HG02763 (cell line): Measurements from ENCODE around the gene MYH2.
"Not testable (repeated sequence)": the region's sequence is repeated elsewhere in the genome, so short reads cannot be mapped to it uniquely, and the experiment has no call there.

Source experiments
- ATAC-seq: cut with Tn5 transposase; IDR thresholded peaks from one replicate; pipeline ENCODE4 v1.9.1; 2021; ENCODE audit warnings: mild to moderate bottlenecking, moderate library complexity; ENCODE audit not compliant: unreplicated experiment

MYH2 gene

GRCh38 chr17:10549096-10549842 is at the start of gene MYH2:
TSS of gene MYH2 (minus strand) at chr17:10549658. CDS start at chr17:10547920, 1,738 bp downstream.
- ATAC-seq, result no peak

GRCh38 chr17:10598621-10599020 is 49.2 kb upstream of the MYH2 start:
- no peak for ATAC-seq

GRCh38 chr17:10589553-10590145 is 40.2 kb upstream of the MYH2 start:
- no peak for ATAC-seq

- ATAC-seq, result no peak
Observed at GRCh38 chr17:10585529-10585928, 36.1 kb upstream of the MYH2 start.

- ATAC-seq, result no peak
Observed at GRCh38 chr17:10583834-10584233, 34.4 kb upstream of the MYH2 start.

- ATAC-seq, result no peak
Observed at GRCh38 chr17:10579270-10579669, 29.8 kb upstream of the MYH2 start.

GRCh38 chr17:10574324-10574723 is 24.9 kb upstream of the MYH2 start:
- ATAC-seq, result no peak

- no peak for ATAC-seq
Observed at GRCh38 chr17:10563991-10564660, 14.7 kb upstream of the MYH2 start.

- ATAC-seq, result no peak
Observed at GRCh38 chr17:10558049-10558448, 8.6 kb upstream of the MYH2 start.

- no peak for ATAC-seq
Observed at GRCh38 chr17:10557422-10557821, 8.0 kb upstream of the MYH2 start.

GRCh38 chr17:10556301-10557005 is 7.0 kb upstream of the MYH2 start:
- no peak for ATAC-seq

- no peak for ATAC-seq
Observed at GRCh38 chr17:10550014-10550413, 556 bp upstream of the MYH2 start.

GRCh38 chr17:10547351-10547750 is 2.1 kb downstream of the MYH2 start:
- ATAC-seq, result no peak

- not testable (repeated sequence) for ATAC-seq
Observed at GRCh38 chr17:10543486-10543885, 6.0 kb downstream of the MYH2 start.

- ATAC-seq, result not testable (repeated sequence)
Observed at GRCh38 chr17:10541179-10541578, 8.3 kb downstream of the MYH2 start.

- no peak for ATAC-seq
Observed at GRCh38 chr17:10532026-10532425, 17.4 kb downstream of the MYH2 start.

GRCh38 chr17:10527419-10527818 is 22.0 kb downstream of the MYH2 start:
- ATAC-seq, result no peak

- no peak for ATAC-seq
Observed at GRCh38 chr17:10526517-10526916, 22.9 kb downstream of the MYH2 start.

- no peak for ATAC-seq
Observed at GRCh38 chr17:10523064-10523463, 26.4 kb downstream of the MYH2 start.

GRCh38 chr17:10521949-10522348 is 27.5 kb downstream of the MYH2 start:
- no peak for ATAC-seq

GRCh38 chr17:10518271-10519037 is 31.0 kb downstream of the MYH2 start, which contains the start of gene MYH1:
TSS of gene MYH1 (minus strand) at chr17:10518542. CDS start at chr17:10516642, 1,900 bp downstream.
- no peak for ATAC-seq
